DOHH2 (cell line): ENCODE measurements around the gene POLA1.

Source experiments
- H3F3A ChIP-seq: fragments of 200-600 bp; sonication (generic), shearing (Covaris generic); 2 replicates; pipeline ENCODE4 v1.6.0; 2016; ENCODE audit warnings: antibody characterized with exemption, mild to moderate bottlenecking; ENCODE audit not compliant: control insufficient read depth, insufficient read depth
- H3K27ac ChIP-seq: fragments of 200-600 bp; sonication (generic); 2 replicates; pipeline ENCODE4 v1.5.1; 2014; ENCODE audit warnings: low read depth, mild to moderate bottlenecking, low read length, moderate library complexity
- H3K27me3 ChIP-seq: fragments of 200-600 bp; sonication (generic); 2 replicates; pipeline ENCODE4 v1.6.1; 2014; ENCODE audit warnings: mild to moderate bottlenecking, low read length, mixed read lengths; ENCODE audit not compliant: control insufficient read depth
- H3K36me3 ChIP-seq: fragments of 200-600 bp; sonication (generic); 2 replicates; pipeline ENCODE4 v1.6.1; 2014; ENCODE audit warnings: mild to moderate bottlenecking, low read length, moderate library complexity, mixed read lengths; ENCODE audit not compliant: control insufficient read depth
- H3K4me1 ChIP-seq: fragments of 200-600 bp; sonication (generic); 2 replicates; pipeline ENCODE4 v1.6.1; 2014; ENCODE audit warnings: mild to moderate bottlenecking, low read length, mixed read lengths; ENCODE audit not compliant: control insufficient read depth
- H3K4me2 ChIP-seq: fragments of 200-600 bp; sonication (generic); 2 replicates; pipeline ENCODE4 v1.6.0; 2014; ENCODE audit warnings: mild to moderate bottlenecking, low read length, moderate library complexity
- H3K4me3 ChIP-seq: fragments of 200-600 bp; sonication (generic); 2 replicates; pipeline ENCODE4 v1.5.1; 2014; ENCODE audit warnings: mild to moderate bottlenecking, low read length, mixed read lengths
- H3K79me2 ChIP-seq: fragments of 200-600 bp; sonication (generic); 2 replicates; pipeline ENCODE4 v1.6.1; 2014; ENCODE audit warnings: mild to moderate bottlenecking, low read length, mixed read lengths; ENCODE audit not compliant: control insufficient read depth
- H3K9me2 ChIP-seq: fragments of 200-600 bp; sonication (generic); replicated peaks from 2 replicates; pipeline ENCODE4 v1.6.1; 2014; ENCODE audit warnings: mild to moderate bottlenecking, low read length, mixed read lengths; ENCODE audit not compliant: control insufficient read depth
- H3K9me3 ChIP-seq: fragments of 200-600 bp; sonication (generic); 2 replicates; pipeline ENCODE4 v1.6.1; 2014; ENCODE audit warnings: antibody characterized with exemption, low read length, mixed read lengths; ENCODE audit not compliant: control insufficient read depth, insufficient read depth
- H4K20me1 ChIP-seq: fragments of 200-600 bp; sonication (generic); 2 replicates; pipeline ENCODE4 v1.6.0; 2014; ENCODE audit warnings: low read depth, mild to moderate bottlenecking, antibody characterized with exemption, low read length, moderate library complexity; ENCODE audit not compliant: control insufficient read depth, insufficient read depth
- CTCF ChIP-seq: fragments of 200-600 bp; sonication (generic); IDR thresholded peaks from one replicate; pipeline ENCODE4 v1.5.1; 2014; ENCODE audit warnings: antibody characterized with exemption, mild to moderate bottlenecking, low read depth, low read length; ENCODE audit not compliant: poor library complexity, severe bottlenecking
- EZH2phosphoT487 ChIP-seq: fragments of 200-600 bp; sonication (generic); IDR thresholded peaks from 2 replicates; pipeline ENCODE4 v1.6.1; 2017; ENCODE audit warnings: borderline replicate concordance, mild to moderate bottlenecking, antibody characterized with exemption, low read length, moderate library complexity, mixed read lengths

Gene POLA1

GRCh38 chrX:24851289-24851688, 157.6 kb downstream of the POLA1 start:
- H3K27me3 ChIP-seq, result no peaks in the 10 kb centered on the region
- H3K4me3 ChIP-seq, result no peak overlapping the region
- H3K79me2 ChIP-seq, result no peaks in the 10 kb centered on the region
- H3K9me3 ChIP-seq, result no peaks in the 10 kb centered on the region
- H3K36me3 ChIP-seq, result peaks cover 28% of the 10 kb centered on the region
- H3F3A ChIP-seq, result no peaks in the 10 kb centered on the region
- H3K4me2 ChIP-seq, result no peak overlapping the region
- no peaks in the 10 kb centered on the region for H3K4me1 ChIP-seq
- H3K27ac ChIP-seq, result no peak overlapping the region
- no peak for TF ChIP-seq EZH2phosphoT487
- no peak for TF ChIP-seq CTCF
- H4K20me1 ChIP-seq, result no peaks in the 10 kb centered on the region
- H3K9me2 ChIP-seq, result no peaks in the 10 kb centered on the region

DNA sequence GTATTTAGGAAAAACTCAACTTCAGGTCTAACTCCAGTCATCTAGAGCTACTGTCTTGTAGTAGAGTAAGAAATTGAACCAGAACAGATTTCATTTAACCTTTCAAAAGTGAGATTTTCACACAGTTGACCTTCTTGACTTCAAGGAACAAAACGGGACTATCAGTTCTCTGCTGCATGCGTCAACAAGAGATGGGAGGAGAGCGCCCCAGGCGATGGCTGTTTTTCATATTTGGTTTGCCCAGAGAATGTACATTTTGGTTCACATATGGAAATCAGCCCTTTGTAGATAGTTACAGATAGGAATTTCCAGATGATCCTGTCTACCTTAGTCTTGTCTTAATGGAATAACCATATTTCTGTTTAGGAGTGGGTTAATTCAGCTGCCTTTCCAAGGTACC, 158.1 kb downstream of the POLA1 start:
- Histone ChIP-seq H3K9me3 (no peaks in the 10 kb centered on the region), H3K27ac (no peak overlapping the region), H3K4me2 (no peak overlapping the region), H3K9me2 (no peaks in the 10 kb centered on the region), H3K79me2 (no peaks in the 10 kb centered on the region), H3K27me3 (no peaks in the 10 kb centered on the region), H3F3A (no peaks in the 10 kb centered on the region), H3K36me3 (peaks cover 23% of the 10 kb centered on the region), H3K4me3 (no peak overlapping the region), H4K20me1 (no peaks in the 10 kb centered on the region), H3K4me1 (no peaks in the 10 kb centered on the region)
- TF ChIP-seq EZH2phosphoT487 (no peak), CTCF (no peak)

DNA sequence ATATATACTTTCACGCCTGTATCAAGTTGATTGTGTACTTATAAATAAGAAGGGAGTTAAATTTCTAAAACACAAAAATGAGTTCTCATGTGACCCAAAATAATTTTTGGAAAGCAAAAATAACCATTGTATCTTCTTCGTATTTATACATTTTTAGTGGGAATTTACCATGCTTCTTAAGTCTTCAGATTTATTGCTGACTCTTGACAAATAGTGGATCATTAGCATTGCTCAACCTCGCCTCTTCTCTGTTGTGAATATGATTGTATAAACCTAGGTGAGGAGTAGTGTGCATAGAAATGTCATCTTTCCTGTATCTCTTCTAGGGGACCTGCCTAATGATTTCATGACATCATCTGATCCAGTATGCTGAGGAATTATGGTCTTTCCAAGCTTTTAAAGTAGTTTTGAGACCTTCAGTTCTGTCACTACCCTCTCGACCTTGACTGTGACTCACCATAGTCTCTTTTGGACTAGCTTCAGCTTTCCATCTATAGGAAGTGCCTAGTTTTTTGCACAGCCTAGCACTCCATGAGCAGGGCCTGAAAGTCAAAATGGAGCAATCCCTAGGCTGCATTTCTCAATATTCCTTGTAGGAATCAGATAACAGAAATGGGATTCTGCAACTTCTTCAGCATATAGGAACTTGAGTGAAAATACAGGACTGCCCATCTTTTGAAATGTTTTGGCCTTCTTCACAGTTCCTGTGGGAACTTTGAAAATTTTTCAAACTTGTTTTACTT, 164.5 kb downstream of the POLA1 start:
- H3K9me3 ChIP-seq, result no peaks in the 10 kb centered on the region
- no peak for TF ChIP-seq CTCF
- TF ChIP-seq EZH2phosphoT487, result no peak
- H3K79me2 ChIP-seq, result no peaks in the 10 kb centered on the region
- H3K27ac ChIP-seq, result no peak overlapping the region
- no peaks in the 10 kb centered on the region for H3F3A ChIP-seq
- H3K4me1 ChIP-seq, result no peaks in the 10 kb centered on the region
- H3K27me3 ChIP-seq, result no peaks in the 10 kb centered on the region
- no peaks in the 10 kb centered on the region for H4K20me1 ChIP-seq
- no peak overlapping the region for H3K4me3 ChIP-seq
- H3K9me2 ChIP-seq, result no peaks in the 10 kb centered on the region
- no peak overlapping the region for H3K4me2 ChIP-seq
- peaks cover 2% of the 10 kb centered on the region; the same call in 1 of the 2 replicates for H3K36me3 ChIP-seq
